Smooth muscle cell (in vitro differentiated cells): ENCODE measurements around the gene MCF2L2. TPM values are rescaled to one million over a fixed set of nuclear protein-coding genes. Genes with fewer than 3 reads are reported as not detected.

Experiments
- DNase-seq: peaks from one replicate; lab custom pipeline; 2025; ENCODE audit not compliant: unreplicated experiment; lab: John Stamatoyannopoulos, UW
- H2AFZ ChIP-seq: fragments of 200-600 bp; sonication (generic); 2 replicates; pipeline ENCODE4 v1.6.0; 2016; ENCODE audit warnings: antibody characterized with exemption, low read depth, mild to moderate bottlenecking
- H3F3A ChIP-seq: fragments of 200-600 bp; sonication (generic); 2 replicates; pipeline ENCODE4 v1.6.0; 2017; ENCODE audit warnings: antibody characterized with exemption, low read depth
- H3K27ac ChIP-seq: fragments of 200-600 bp; sonication (generic); 2 replicates; pipeline ENCODE4 v1.5.1; 2016; ENCODE audit warnings: low read depth, mild to moderate bottlenecking
- H3K27me3 ChIP-seq: fragments of 200-600 bp; sonication (generic); 2 replicates; pipeline ENCODE4 v1.6.1; 2016; ENCODE audit warnings: low read depth, mild to moderate bottlenecking
- H3K36me3 ChIP-seq: fragments of 200-600 bp; sonication (generic); 2 replicates; pipeline ENCODE4 v1.5.1; 2016; ENCODE audit warnings: low read depth
- H3K4me1 ChIP-seq: fragments of 200-600 bp; sonication (generic); 2 replicates; pipeline ENCODE4 v1.5.1; 2016; ENCODE audit warnings: low read depth
- H3K4me2 ChIP-seq: fragments of 200-600 bp; sonication (generic); 2 replicates; pipeline ENCODE4 v1.6.0; 2016; ENCODE audit warnings: mild to moderate bottlenecking
- H3K4me3 ChIP-seq: fragments of 200-600 bp; sonication (generic); 2 replicates; pipeline ENCODE4 v1.5.1; 2016; ENCODE audit warnings: mild to moderate bottlenecking
- H3K79me2 ChIP-seq: fragments of 200-600 bp; sonication (generic); 2 replicates; pipeline ENCODE4 v1.6.0; 2016; ENCODE audit warnings: low read depth, mild to moderate bottlenecking
- H3K9ac ChIP-seq: fragments of 200-600 bp; sonication (generic); 2 replicates; pipeline ENCODE4 v1.6.0; 2016; ENCODE audit warnings: low read depth
- H3K9me3 ChIP-seq: fragments of 200-600 bp; sonication (generic); replicated peaks from 2 replicates; pipeline ENCODE4 v1.5.1; 2016; ENCODE audit warnings: low read depth
- H4K20me1 ChIP-seq: fragments of 200-600 bp; sonication (generic); 2 replicates; pipeline ENCODE4 v1.6.0; 2016; ENCODE audit warnings: low read depth
- CTCF ChIP-seq: fragments of 200-600 bp; sonication (generic); IDR thresholded peaks from 2 replicates; pipeline ENCODE4 v1.5.1; 2017; ENCODE audit warnings: borderline replicate concordance, mild to moderate bottlenecking, antibody characterized with exemption; ENCODE audit not compliant: insufficient read depth, poor library complexity, severe bottlenecking
- WGBS: methylation state at CpG from one replicate; pipeline ENCODE4 v1.1.7; 2016; ENCODE audit warnings: low lambda C conversion rate; 5-methylcytosine and 5-hydroxymethylcytosine counted together
- polyA plus RNA-seq: library from polyadenylated mRNA; unstranded; fragments of >200 nt; fragmentation: Nextera tagmentation; extraction: Ambion mirVana; gene quantifications from 2 replicates; pipeline ENCODE4 v1.2.1, GENCODE V29; 2016
- total RNA-seq: library from RNA; depleted of rRNA; stranded (reverse); fragments of >200 nt; gene quantifications from 2 replicates; pipeline ENCODE4 v1.2.3, GENCODE V29; 2014

The MCF2L2 gene
- total and polyA plus RNA-seq, 2 experiments from 2014 or later, result 0.09 TPM; not detected in 1

GRCh38 chr3:183330881-183331280 is 97.5 kb downstream of the MCF2L2 start:
- Histone ChIP-seq H3K9me3 (no peaks in the 10 kb centered on the region), H3K27me3 (no peaks in the 10 kb centered on the region), H3K4me2 (no peak overlapping the region), H3K4me3 (no peak overlapping the region), H2AFZ (no peak overlapping the region), H3K27ac (no peak overlapping the region), H3K79me2 (no peaks in the 10 kb centered on the region), H4K20me1 (no peaks in the 10 kb centered on the region), H3K36me3 (no peaks in the 10 kb centered on the region), H3K9ac (no peak overlapping the region), H3F3A (no peaks in the 10 kb centered on the region), H3K4me1 (peaks cover 19% of the 10 kb centered on the region)
- no peak for DNase-seq
- no peak for TF ChIP-seq CTCF
- 69% methylated on average over 3 of the region's 3 CpGs for WGBS

GRCh38 chr3:183329543-183329942 is 98.9 kb downstream of the MCF2L2 start:
- Histone ChIP-seq H3K9me3 (no peaks in the 10 kb centered on the region), H3K79me2 (no peaks in the 10 kb centered on the region), H3K4me3 (no peak overlapping the region), H3K4me1 (peaks cover 19% of the 10 kb centered on the region), H3K4me2 (no peak overlapping the region), H3K36me3 (no peaks in the 10 kb centered on the region), H3K27ac (no peak overlapping the region), H2AFZ (no peak overlapping the region), H3K9ac (no peak overlapping the region), H3F3A (no peaks in the 10 kb centered on the region), H3K27me3 (no peaks in the 10 kb centered on the region), H4K20me1 (no peaks in the 10 kb centered on the region)
- no peak for DNase-seq
- TF ChIP-seq CTCF, result no peak
- 96% methylated on average over 1 of the region's 1 CpG for WGBS

- Histone ChIP-seq H3F3A (no peaks in the 10 kb centered on the region), H3K9me3 (no peaks in the 10 kb centered on the region), H3K9ac (no peak overlapping the region), H3K36me3 (no peaks in the 10 kb centered on the region), H3K4me3 (no peak overlapping the region), H3K27ac (no peak overlapping the region), H3K27me3 (no peaks in the 10 kb centered on the region), H3K79me2 (no peaks in the 10 kb centered on the region), H3K4me2 (no peak overlapping the region), H2AFZ (no peak overlapping the region), H4K20me1 (no peaks in the 10 kb centered on the region), H3K4me1 (peaks cover 19% of the 10 kb centered on the region)
- no peak for TF ChIP-seq CTCF
- DNase-seq, result no peak
- 31% methylated on average over 1 of the region's 1 CpG for WGBS
Measured at GRCh38 chr3:183328823-183329222, 99.6 kb downstream of the MCF2L2 start.

GRCh38 chr3:183328164-183328563 is 100.3 kb downstream of the MCF2L2 start:
- Histone ChIP-seq H3F3A (no peaks in the 10 kb centered on the region), H3K4me2 (peak overlapping the region; percentile 25), H4K20me1 (no peaks in the 10 kb centered on the region), H3K36me3 (no peaks in the 10 kb centered on the region), H3K27ac (no peak overlapping the region), H3K27me3 (no peaks in the 10 kb centered on the region), H3K4me3 (no peak overlapping the region), H3K9ac (no peak overlapping the region), H2AFZ (no peak overlapping the region), H3K79me2 (no peaks in the 10 kb centered on the region), H3K9me3 (no peaks in the 10 kb centered on the region), H3K4me1 (peaks cover 19% of the 10 kb centered on the region)
- 84% methylated on average over 1 of the region's 1 CpG for WGBS
- TF ChIP-seq CTCF, result no peak
- no peak for DNase-seq
